Stimulated activated CD4-positive, alpha-beta T cell treated with anti-CD3 and anti-CD28 coated beads, Interleukin-2, amount 100 ng/mL, for 4 hours (primary cell): ENCODE measurements around the gene MYLK4.

Experiments used
- DNase-seq: peaks from one replicate; pipeline ENCODE4 v3.0.0-alpha.2; 2020; ENCODE audit warnings: low read depth

The MYLK4 gene

GRCh38 chr6:2750832-2751231 lies at the start of gene MYLK4:
Gene MYLK4, minus strand, starts transcription at chr6:2750922. Its CDS starts 1,628 bp downstream, at chr6:2749294.
- DNase-seq = no peak

- DNase-seq = no peak
These were observed 49.3 kb upstream of the MYLK4 start for GRCh38 chr6:2799936-2800527.

GRCh38 chr6:2798586-2799134 lies 47.9 kb upstream of the MYLK4 start:
- DNase-seq = no peak

GRCh38 chr6:2797564-2798031 lies 46.9 kb upstream of the MYLK4 start:
- DNase-seq = no peak

GRCh38 chr6:2796861-2797260 lies 46.1 kb upstream of the MYLK4 start:
- DNase-seq = no peak

GRCh38 chr6:2795956-2796355 lies 45.2 kb upstream of the MYLK4 start:
- no peak for DNase-seq

GRCh38 chr6:2795162-2795561 lies 44.4 kb upstream of the MYLK4 start:
- DNase-seq = no peak

GRCh38 chr6:2794171-2794730 lies 43.5 kb upstream of the MYLK4 start:
- no peak for DNase-seq

GRCh38 chr6:2793534-2794151 lies 42.9 kb upstream of the MYLK4 start:
- no peak for DNase-seq

- DNase-seq = no peak
These were observed 41.8 kb upstream of the MYLK4 start for GRCh38 chr6:2792330-2793110.

GRCh38 chr6:2791450-2791974 lies 40.8 kb upstream of the MYLK4 start:
- no peak for DNase-seq

- no peak for DNase-seq
These were observed 40.1 kb upstream of the MYLK4 start for GRCh38 chr6:2790588-2791449.

- no peak for DNase-seq
These were observed 35.5 kb upstream of the MYLK4 start for GRCh38 chr6:2786269-2786668.

- no peak for DNase-seq
These were observed 34.2 kb upstream of the MYLK4 start for GRCh38 chr6:2784930-2785329.

- no peak for DNase-seq
These were observed 33.3 kb upstream of the MYLK4 start for GRCh38 chr6:2784061-2784460.

- DNase-seq = no peak
These were observed 32.7 kb upstream of the MYLK4 start for GRCh38 chr6:2783188-2783963.

GRCh38 chr6:2782825-2783187 lies 32.1 kb upstream of the MYLK4 start:
- no peak for DNase-seq

GRCh38 chr6:2782356-2782708 lies 31.6 kb upstream of the MYLK4 start:
- no peak for DNase-seq

GRCh38 chr6:2781685-2782355 lies 31.1 kb upstream of the MYLK4 start:
- no peak for DNase-seq

- no peak for DNase-seq
These were observed 29.5 kb upstream of the MYLK4 start for GRCh38 chr6:2780102-2780737.
